Fibroblast of skin of left biceps (primary cell): ENCODE data around the gene PRDX2.
"Not testable (repeated sequence)": the region's sequence is repeated elsewhere in the genome, so short reads cannot be mapped to it uniquely, and the experiment has no call there.

Source experiments
- DNase-seq, 2 experiments: peaks; one replicate each; pipeline ENCODE4 v3.0.0-alpha.2; 2013; ENCODE audit warnings: low read depth in 2 of 2

The PRDX2 gene

DNA sequence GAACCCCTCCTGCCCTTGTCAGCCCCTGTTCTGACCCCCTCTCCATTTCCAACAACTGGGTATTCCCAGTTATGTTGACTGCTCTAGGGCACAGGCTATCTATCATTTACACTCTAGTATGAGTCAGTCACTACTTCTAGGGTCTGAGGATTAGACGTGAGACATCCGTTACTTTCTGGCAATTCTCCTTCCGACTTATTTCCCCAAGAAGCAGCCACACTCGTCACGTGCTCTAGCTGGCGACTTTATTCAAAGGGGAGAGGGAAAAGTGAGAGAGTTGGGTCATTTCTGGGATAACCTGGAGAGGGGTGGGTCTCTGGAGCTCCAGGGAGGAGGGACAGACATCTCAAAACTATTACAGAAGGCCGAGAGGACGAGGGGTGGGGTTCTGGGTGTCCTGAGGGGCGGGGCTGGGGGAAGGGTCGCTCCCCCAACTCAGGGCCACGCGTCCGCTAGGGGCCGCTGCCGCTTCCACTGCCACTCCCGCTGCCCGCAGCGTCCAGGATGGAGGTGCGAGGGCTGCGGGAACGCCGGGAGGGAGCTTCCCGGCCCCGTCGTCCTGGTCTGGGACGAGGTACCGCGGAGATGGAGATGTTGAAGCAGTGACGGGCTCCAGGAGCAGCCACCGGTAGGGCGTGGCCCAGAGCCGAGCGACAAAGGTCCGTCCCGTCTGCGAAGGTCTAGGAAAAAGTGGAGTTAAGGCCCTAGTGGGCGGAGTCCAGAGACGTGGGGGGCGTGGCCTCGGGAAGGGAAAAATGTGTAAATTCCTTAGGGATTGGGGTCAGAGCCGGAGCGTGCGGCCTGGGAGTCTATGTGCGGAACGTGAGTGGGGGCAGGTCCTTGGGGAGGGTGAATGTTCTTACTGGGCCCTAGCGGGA, 23.9 kb upstream of the PRDX2 start:
- no peak for DNase-seq

DNA sequence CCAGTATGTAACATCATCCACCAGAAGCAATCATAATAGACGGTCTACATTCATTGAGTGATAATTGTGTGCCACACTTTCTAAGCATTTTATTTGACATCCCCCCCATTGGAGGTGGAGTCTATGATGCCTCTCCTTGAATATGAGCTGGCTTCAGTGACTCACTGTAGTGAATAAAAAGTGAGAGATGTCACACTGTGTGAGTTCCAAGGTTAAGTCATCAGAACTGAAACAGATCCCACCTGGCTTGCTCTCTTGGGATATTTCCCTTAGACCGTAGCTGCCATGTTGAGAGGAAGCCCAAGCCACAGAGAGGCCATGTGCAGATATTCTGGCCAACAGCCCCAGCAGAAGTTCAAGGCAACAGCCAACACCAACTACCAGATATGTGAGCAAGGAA, 20.2 kb upstream of the PRDX2 start:
- no peak for DNase-seq

DNA sequence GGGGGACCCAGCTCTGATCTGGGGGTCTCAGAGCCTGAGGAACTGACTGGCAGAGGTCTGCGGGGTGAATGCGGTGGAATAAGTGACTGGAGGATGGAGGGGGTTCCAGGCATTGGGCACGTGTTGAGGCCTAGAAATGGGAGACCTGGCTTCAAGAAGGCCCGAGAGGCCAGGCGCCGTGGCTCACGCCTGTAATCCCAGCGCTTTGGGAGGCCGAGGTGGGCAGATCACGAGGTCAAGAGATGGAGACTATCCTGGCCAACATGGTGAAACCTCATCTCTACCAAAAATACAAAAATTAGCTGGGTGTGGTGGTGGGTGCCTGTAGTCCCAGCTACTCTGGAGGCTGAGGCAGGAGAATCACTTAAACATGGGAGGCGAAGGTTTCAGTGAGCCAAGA, 16.2 kb upstream of the PRDX2 start:
- not testable (repeated sequence) for DNase-seq

DNA sequence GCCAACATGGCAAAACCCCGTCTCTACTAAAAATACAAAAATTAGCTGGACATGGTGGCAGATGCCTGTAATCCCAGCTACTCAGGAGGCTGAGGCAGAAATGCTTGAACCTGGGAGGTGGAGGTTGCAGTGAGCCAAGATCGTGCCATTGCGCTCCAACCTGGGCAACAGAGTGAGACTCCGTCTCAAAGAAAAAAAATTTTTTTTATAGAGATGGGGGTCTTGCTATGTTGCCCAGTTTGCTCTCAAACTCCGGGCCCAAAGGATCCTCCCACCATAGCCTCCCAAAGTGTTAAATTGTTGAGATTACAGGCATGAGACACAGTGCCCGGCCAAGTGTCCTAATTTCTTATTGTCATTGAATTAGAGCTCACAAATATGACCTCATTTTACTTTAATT, 15.6 kb upstream of the PRDX2 start:
- not testable (repeated sequence) for DNase-seq

DNA sequence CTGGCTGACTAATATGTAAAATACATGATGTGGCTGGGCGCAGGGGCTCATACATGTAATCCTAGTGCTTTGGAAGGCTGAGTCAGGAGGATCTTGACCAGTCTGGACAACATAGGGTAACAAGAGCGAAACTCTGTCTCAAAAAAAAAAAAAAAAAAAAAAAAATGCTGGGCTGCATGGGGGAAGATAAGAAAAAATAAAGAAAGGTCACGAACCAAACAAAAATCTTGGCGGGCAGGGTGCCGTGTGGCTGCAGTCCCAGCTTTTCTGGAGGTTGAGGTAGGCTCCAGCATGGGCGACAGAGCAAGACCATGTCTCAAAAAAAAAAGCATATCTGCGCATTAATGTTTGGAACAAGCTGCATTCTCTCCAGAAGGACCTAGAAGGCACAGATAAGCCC, 13.5 kb upstream of the PRDX2 start:
- DNase-seq: no peak

DNA sequence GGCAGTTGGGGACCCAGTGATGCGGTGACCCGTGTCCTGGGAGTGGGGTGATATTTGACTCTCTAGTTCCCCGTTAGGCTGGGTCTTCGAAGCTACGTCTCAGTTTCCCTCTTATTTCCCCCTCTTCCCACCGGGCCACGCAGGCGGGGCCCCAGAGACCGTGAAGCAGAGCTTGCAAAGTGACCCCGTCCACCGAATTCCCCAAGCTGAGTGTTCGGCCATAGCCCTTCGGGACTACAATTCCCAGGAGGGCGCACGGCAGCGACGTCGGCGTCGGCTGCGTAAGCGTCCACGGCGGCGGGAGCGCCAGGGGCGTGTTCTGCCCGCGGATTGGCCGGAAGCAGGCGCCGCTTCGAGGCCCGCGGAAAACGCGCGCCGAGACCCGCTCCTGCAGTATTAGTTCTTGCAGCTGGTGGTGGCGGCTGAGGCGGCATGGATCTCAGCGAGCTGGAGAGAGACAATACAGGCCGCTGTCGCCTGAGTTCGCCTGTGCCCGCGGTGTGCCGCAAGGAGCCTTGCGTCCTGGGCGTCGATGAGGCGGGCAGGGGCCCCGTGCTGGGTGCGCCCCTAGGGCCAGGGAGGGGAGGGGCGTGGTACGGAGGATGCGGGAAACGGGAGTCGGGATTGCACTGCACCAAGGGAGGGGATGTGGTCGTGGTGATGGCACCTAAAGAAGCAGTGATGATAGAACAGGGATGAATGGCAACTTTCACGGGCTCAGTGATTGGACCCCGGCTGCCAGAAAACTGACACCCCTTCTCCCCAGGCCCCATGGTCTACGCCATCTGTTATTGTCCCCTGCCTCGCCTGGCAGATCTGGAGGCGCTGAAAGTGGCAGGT, 4.9 kb upstream of the PRDX2 start, which contains the start of gene RNASEH2A:
TSS of gene RNASEH2A (plus strand) at position 343 of the 840 bp plus-strand sequence. CDS start at position 433, 90 bp downstream.
- peak; percentile 60 to 71 for DNase-seq

DNA sequence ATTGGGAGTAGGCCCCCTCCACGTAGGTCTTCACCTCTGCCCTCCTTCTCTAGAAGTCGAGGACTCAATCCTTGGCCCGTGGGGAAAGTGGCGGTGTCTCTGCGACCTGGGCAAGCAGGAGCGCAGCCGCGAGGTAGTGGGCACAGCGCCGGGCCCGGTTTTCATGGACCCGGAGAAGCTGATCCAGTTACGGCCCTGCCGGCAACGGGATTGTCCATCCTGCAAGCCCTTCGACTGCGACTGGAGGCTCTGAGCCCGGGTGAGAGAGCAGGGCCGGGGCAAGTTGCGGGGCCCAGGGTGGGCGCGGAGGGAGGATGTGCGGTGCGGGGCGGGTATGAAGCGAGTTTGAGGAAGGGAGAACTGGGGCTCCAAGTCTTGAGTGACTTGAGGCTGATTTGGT, 2.5 kb upstream of the PRDX2 start:
- no peak for DNase-seq

DNA sequence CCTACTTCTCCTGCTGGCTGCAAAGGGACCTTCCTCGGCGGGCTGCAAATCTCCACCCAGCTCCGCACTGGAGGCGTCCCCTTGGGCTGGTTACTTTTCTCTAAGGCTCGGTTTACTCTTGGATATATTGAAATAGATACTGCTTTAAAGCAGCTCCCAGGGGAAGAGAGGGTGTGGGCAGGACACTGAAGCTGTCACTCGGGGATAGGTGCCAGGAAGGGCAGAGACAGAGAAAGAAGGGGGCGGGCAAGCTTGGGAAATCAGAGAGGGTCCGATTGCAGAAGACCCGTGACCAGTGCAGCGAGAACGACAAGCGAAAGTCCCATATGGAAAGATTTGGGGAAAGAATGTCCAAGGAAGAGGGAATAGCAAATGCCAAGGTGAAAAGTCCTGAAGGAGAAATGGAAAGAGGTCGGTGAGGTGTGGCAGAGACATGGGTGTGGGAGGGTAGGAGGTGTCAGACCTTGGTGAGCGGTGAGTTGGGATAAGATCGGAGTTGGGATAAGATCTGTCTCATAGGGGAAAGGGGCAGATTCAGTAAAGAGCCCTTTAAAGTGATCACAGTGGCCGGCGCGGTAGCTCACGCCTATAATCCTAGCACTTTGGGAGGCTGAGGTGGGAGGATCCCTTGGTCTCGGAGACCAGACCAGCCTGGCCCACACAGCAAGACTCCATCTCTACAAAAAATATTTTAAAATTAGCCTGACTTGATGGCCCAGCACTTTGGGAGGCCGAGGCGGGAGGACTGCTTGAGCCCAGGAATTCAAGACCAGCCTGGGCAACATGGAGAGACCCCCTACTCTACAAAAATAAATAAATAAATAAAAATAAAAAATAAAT, 887 bp upstream of the PRDX2 start:
- DNase-seq: no peak

DNA sequence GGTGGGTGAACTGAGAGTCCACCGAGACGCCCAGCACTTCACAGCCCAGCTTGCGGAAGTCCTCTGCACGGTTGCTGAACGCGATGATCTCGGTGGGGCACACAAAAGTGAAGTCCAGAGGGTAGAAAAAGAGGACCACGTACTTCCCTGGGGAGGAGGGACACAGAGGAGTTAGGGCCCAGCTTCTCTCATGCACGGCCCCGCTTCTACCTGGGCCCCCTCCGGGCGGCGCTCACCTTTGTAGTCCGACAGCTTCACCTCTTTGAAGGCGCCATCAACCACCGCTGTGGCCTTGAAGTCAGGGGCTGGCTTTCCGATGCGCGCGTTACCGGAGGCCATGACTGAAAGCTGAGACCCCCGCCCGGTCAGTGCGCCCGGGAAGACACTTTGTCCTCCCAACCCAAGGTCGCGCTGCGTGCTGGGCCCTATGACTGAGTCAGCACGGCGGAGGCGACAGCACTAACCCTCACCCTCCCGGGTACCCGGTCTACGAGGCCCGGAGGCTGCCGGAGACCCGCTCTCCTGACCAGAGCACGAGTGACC, 606 bp downstream of the PRDX2 start:
- DNase-seq: no peak

DNA sequence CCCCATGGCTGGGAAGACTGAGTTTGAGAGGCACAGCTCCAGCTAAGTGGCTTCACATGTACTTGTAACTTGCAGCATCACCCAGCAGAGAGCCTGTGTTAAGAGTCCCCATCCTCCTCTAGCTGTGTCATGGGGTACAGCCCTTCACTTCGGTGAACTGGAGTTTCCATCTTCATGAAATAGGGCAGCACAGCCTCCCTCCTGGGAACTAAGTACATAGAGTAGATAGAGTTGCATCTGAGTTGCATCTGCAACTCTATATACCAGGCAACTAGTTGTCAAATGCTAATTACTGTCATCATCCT, 1.2 kb downstream of the PRDX2 start:
- DNase-seq: no peak

DNA sequence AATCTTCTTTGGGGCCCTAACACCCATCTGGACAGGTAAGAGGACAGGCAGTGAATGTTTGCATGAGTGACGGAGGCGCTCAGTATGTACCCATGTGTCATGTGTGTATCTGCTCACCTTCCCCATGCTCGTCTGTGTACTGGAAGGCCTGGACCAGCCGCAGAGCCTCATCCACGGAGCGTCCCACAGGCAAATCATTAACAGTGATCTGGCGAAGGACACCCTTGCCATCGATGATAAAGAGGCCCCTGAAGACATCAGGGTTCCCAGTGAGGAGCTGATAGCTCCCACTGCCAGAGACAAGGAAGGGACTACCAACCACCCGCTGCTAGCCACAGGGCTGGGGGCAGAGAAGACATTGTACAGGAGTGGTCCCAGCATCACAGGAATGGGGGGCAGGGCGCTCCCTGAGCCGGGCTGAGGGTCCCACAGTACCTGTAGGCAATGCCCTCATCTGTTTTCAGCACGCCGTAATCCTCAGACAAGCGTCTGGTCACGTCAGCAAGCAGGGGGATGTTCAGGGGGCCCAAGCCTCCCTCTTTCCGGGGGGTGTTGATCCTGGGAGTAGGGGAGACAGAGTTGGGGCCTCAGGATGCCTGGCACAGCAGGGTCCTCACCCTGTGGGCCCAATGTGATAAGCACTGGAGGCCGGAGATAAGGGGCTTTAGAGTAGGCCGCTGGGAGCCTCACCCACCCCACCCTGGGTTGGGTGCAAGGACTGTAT, 1.7 kb downstream of the PRDX2 start:
- DNase-seq: no peak

DNA sequence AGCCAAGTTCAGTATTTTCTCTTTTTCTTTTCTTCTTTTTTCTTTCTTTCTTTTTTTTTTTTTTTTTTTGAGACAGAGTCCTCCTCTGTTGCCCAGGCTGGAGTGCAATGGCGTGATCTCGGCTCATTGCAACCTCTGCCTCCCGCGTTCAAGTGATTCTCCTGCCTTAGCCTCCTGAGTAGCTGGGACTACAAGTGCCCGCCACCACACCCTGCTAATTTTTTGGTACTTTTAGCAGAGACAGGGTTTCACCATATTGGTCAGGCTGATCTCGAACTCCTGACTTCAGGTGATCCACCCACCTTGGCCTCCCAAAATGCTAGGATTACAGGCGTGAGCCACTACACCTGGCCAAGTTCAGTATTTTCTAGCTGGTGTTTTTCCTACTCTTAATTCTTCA, 4.0 kb downstream of the PRDX2 start:
- DNase-seq: not testable (repeated sequence)

DNA sequence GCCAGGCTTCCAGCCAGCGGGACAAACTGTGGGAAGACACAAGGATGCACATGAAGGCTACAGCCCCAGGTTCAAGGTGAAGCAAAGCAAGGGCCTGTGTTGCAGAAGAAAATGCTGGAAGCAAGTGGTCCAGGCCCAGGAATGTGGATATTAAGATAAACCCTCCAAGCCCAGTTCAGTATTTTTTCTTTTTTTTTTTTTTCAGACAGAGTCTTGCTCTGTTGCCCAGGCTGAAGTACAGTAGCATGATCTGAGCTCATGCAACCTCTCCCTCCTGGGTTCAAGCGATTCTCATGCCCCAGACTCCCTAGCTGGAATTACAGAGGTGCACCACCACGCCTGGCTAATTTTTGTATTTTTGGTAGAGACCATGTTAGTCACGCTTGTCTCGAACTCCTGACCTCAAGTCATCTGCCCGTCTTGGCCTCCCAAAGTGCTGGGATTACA, 4.4 kb downstream of the PRDX2 start:
- DNase-seq: no peak

DNA sequence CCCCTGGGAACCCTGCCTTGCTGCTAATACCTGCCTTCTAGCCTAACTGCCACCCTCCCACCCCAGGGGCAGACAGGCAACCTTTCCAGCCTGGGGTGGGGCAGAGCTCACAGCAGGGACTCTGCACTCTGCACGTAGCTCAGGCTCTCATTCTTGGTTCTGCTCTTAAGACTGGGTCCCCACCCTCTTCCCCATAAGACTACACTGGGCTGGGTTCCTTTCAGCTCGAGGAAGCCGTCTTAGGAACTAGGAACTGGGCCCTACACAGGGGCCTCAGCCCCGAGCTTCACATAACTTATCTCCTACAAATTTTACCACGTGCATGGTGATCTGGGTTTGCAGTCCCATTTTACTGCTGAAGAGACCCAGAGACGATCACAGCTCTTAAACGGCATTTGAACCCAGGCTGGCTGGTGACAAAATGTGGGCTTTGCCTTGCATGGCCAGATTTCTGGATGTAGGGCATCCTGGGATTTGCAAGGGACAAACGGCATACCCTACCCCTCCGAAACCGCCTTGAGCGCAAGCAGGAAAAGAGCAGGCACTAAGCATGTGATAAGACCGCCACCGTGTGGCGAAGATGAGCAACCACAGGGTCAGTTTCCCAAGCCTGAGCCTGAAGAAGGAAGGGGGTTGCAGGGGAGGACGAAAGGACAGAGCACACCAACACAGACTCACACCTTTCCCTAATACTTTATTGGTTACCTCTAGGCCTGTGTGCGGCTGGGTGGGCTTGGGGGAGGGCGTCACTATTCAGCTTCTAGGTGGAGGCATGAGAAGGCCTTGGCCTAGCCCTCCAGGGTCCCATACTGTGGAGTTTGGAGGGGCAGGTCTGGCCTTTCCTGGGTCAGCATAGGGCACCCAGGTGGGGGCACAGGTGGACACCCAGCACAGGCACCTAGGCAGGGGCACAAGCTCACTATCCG, 5.2 kb downstream of the PRDX2 start:
- no peak for DNase-seq

DNA sequence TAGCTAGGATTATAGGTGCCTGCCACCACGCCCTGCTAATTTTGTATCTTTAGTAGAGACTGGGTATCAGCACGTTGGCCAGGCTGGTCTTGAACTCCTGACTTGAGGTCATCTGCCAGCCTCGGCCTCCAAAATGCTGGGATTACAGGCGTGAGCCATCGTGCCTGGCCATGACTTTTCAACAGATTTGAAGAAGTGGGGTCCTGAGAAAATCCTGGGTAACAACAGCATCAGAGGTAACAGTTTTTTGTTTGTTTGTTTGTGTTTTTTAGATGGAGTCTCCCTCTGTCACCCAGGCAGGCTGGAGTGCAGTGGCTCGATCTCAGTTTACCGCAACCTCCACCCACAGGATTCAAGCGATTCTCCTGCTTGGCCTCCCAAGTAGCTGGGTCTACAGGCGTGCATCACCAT, 6.6 kb downstream of the PRDX2 start:
- no peak for DNase-seq

DNA sequence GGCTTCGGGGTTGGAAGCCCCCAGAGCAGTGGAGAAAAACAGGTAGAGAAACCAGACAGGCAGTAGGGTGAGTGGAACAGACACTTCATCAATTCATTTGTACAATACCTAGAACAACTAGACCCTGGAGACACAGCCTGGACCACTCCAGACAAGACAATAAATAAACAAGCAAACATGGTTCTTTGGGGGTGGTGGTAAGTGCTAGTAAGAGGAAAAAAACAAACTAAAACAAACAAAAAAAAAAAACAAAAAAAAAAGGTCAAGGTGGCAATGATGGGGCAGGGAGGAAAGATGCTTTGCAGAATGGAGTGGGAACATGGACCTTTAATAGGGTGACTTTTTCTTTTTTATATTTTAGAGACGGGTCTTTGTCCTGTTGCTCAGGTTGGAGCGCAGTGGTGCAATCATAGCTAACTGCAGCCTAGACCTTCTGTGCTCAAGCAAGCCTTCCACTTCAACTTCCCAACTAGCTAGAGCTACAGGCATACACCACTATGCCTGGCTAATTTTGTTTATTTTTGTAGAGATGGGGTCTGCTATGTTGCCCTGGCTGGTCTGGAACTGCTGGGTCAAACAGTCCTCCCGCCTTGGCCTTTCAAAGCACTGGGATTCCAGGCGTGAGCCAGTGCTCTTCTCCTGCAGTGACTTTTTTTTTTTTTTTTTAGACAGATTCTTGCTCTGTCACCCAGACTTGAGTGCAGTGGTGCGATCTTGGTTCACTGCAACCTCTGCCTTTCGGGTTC, 7.2 kb downstream of the PRDX2 start:
- DNase-seq: no peak

DNA sequence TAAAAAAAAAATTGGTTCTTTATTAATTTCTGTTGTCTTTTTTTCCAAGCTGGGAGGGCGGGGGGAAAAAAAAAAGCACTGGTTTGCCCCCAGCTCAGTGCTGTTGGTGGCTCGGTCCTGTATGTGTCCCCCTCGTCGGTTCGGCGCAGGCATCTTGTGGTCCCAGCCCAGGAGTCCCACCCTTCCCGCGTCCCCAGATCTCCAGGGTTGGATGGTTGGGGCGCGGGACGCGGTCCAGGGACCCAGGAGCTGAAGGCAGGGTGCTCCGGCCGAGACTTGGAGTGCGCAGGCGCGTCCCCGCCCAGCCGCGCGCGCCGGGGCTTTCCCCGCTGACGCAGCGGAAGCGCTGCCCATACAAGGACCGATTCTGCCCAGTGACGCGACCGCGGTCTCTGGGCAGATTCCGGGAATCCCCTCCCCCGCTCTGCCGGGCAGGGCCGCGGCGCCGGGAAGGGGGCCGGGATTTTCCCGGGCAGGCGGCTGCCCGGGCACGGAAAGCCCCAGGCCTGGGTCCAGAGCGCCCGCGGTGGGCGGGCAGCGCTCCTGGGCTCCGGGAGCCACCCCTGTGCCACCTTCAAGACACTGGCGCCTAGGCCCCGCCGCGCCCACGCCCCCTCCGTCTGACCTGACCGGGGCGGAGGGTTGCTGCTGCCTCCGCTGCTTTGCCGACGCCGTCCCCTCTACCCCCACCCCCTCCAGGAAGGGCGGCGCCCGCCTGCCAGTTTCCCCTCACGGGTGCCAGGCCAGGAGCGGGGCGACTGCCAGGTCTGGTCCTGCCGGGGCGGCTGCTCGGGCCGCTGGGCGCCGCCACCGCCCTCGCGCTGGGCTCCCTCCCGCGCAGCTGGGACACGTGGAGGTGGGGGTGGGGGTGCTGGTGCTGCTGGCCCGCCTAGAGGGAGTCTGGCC, 8.1 kb downstream of the PRDX2 start:
- peak; percentile 85 to 90 for DNase-seq

DNA sequence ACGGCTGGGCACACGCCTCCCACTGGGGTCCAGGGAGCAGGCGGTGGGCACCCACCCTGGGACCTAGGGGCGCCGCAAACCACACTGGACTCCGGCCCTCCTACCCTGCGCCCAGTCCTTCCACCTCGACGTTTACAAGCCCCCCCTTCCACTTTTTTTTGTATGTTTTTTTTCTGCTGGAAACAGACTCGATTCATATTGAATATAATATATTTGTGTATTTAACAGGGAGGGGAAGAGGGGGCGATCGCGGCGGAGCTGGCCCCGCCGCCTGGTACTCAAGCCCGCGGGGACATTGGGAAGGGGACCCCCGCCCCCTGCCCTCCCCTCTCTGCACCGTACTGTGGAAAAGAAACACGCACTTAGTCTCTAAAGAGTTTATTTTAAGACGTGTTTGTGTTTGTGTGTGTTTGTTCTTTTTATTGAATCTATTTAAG, 8.7 kb downstream of the PRDX2 start:
- DNase-seq: no peak
